Hepatocyte (in vitro differentiated cells): ENCODE data around the gene TTC7B. TPM values are rescaled to one million over a fixed set of nuclear protein-coding genes. Genes with fewer than 3 reads are reported as not detected.

Experiments used
- DNase-seq: peaks from one replicate; pipeline ENCODE4 v3.0.0-alpha.2; 2016; ENCODE audit warnings: low spot score
- H2AFZ ChIP-seq: fragments of 200-600 bp; sonication (generic); 2 replicates; pipeline ENCODE4 v1.6.0; 2016; ENCODE audit warnings: antibody characterized with exemption, mild to moderate bottlenecking
- H3K27ac ChIP-seq: fragments of 200-600 bp; sonication (generic); 2 replicates; pipeline ENCODE4 v1.5.1; 2016; ENCODE audit warnings: mild to moderate bottlenecking
- H3K27me3 ChIP-seq: fragments of 200-600 bp; sonication (generic); 2 replicates; pipeline ENCODE4 v1.6.1; 2016
- H3K36me3 ChIP-seq: fragments of 200-600 bp; sonication (generic); replicated peaks from 2 replicates; pipeline ENCODE4 v1.5.1; 2016; ENCODE audit warnings: low read depth; ENCODE audit not compliant: insufficient read depth
- H3K4me1 ChIP-seq: fragments of 200-600 bp; sonication (generic); 2 replicates; pipeline ENCODE4 v1.5.1; 2016; ENCODE audit warnings: mild to moderate bottlenecking, moderate library complexity; ENCODE audit not compliant: insufficient read depth
- H3K4me2 ChIP-seq: fragments of 200-600 bp; sonication (generic); 2 replicates; pipeline ENCODE4 v1.6.0; 2016
- H3K4me3 ChIP-seq: fragments of 200-600 bp; sonication (generic); 2 replicates; pipeline ENCODE4 v1.5.1; 2016; ENCODE audit warnings: mild to moderate bottlenecking
- H3K79me2 ChIP-seq: fragments of 200-600 bp; sonication (generic); 2 replicates; pipeline ENCODE4 v1.6.0; 2017; ENCODE audit warnings: mild to moderate bottlenecking
- H3K9me2 ChIP-seq: fragments of 200-600 bp; sonication (generic); replicated peaks from 2 replicates; pipeline ENCODE4 v1.6.0; 2017; ENCODE audit warnings: mild to moderate bottlenecking; ENCODE audit not compliant: insufficient read depth
- H3K9me3 ChIP-seq: fragments of 200-600 bp; sonication (generic); 2 replicates; pipeline ENCODE4 v1.5.1; 2016; ENCODE audit warnings: low read depth, mild to moderate bottlenecking
- H4K20me1 ChIP-seq: fragments of 200-600 bp; sonication (generic); 2 replicates; pipeline ENCODE4 v1.6.0; 2016; ENCODE audit warnings: mild to moderate bottlenecking; ENCODE audit not compliant: insufficient read depth, poor library complexity, severe bottlenecking
- EZH2 ChIP-seq: fragments of 200-600 bp; sonication (generic); IDR thresholded peaks from 2 replicates; pipeline ENCODE4 v1.6.1; 2016; ENCODE audit warnings: antibody characterized with exemption, mild to moderate bottlenecking, borderline replicate concordance
- EZH2phosphoT487 ChIP-seq: fragments of 200-600 bp; sonication (generic); IDR thresholded peaks from one replicate; pipeline ENCODE4 v1.6.1; 2018; ENCODE audit warnings: antibody characterized with exemption, mild to moderate bottlenecking, low read depth, moderate library complexity; ENCODE audit not compliant: unreplicated experiment, severe bottlenecking
- WGBS: methylation state at CpG from one replicate; pipeline ENCODE4 v1.1.6; 2016; ENCODE audit warnings: low lambda C conversion rate; ENCODE audit errors: missing lambda C conversion rate; 5-methylcytosine and 5-hydroxymethylcytosine counted together
- polyA plus RNA-seq: library from polyadenylated mRNA; unstranded; fragments of >200 nt; fragmentation: Nextera tagmentation; extraction: Ambion mirVana; gene quantifications from 2 replicates; pipeline ENCODE4 v1.2.1, GENCODE V29; 2016
- total RNA-seq: library from RNA; depleted of rRNA; stranded (reverse); fragments of >200 nt; gene quantifications from 2 replicates; pipeline ENCODE4 v1.2.3, GENCODE V29; 2014
- TF ChIP-seq, protein P1 (sequence below): fragments of 200-600 bp; sonication (generic); IDR thresholded peaks from 2 replicates; pipeline ENCODE4 v1.5.1; 2016; ENCODE audit warnings: antibody characterized with exemption, mild to moderate bottlenecking; ENCODE audit not compliant: poor library complexity

TTC7B gene
- total and polyA plus RNA-seq, 2 experiments from 2014 or later = 10.7 to 25.5 TPM

GRCh38 chr14:90805662-90806540, 10.3 kb downstream of the TTC7B start:
- WGBS = 82% methylated on average over 21 of the region's 21 CpGs
- no peaks in the 10 kb centered on the region for H3K4me1 ChIP-seq

GRCh38 chr14:90805084-90805391, 11.2 kb downstream of the TTC7B start:
- H3K27me3 ChIP-seq = no peaks in the 10 kb centered on the region
- no peaks in the 10 kb centered on the region for H3K36me3 ChIP-seq
- no peaks in the 10 kb centered on the region for H4K20me1 ChIP-seq
- no peak overlapping the region for H2AFZ ChIP-seq
- no peaks in the 10 kb centered on the region for H3K4me1 ChIP-seq
- DNase-seq = no peak
- H3K4me2 ChIP-seq = no peak overlapping the region
- 95% methylated on average over 13 of the region's 13 CpGs for WGBS
- H3K9me3 ChIP-seq = no peaks in the 10 kb centered on the region
- no peak overlapping the region for H3K4me3 ChIP-seq
- TF ChIP-seq EZH2phosphoT487 (no peak), EZH2 (no peak)
- TF ChIP-seq, protein P1, sequence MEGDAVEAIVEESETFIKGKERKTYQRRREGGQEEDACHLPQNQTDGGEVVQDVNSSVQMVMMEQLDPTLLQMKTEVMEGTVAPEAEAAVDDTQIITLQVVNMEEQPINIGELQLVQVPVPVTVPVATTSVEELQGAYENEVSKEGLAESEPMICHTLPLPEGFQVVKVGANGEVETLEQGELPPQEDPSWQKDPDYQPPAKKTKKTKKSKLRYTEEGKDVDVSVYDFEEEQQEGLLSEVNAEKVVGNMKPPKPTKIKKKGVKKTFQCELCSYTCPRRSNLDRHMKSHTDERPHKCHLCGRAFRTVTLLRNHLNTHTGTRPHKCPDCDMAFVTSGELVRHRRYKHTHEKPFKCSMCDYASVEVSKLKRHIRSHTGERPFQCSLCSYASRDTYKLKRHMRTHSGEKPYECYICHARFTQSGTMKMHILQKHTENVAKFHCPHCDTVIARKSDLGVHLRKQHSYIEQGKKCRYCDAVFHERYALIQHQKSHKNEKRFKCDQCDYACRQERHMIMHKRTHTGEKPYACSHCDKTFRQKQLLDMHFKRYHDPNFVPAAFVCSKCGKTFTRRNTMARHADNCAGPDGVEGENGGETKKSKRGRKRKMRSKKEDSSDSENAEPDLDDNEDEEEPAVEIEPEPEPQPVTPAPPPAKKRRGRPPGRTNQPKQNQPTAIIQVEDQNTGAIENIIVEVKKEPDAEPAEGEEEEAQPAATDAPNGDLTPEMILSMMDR = no peak
- H3K9me2 ChIP-seq = no peaks in the 10 kb centered on the region
- no peak overlapping the region for H3K27ac ChIP-seq
- no peaks in the 10 kb centered on the region for H3K79me2 ChIP-seq

More at GRCh38 chr14:90805662-90806540, 10.3 kb downstream of the TTC7B start:
- Histone ChIP-seq H3K4me2 (no peak overlapping the region), H4K20me1 (no peaks in the 10 kb centered on the region), H3K4me3 (no peak overlapping the region), H3K27ac (no peak overlapping the region), H3K9me3 (no peaks in the 10 kb centered on the region), H3K36me3 (no peaks in the 10 kb centered on the region), H2AFZ (no peak overlapping the region), H3K79me2 (no peaks in the 10 kb centered on the region), H3K27me3 (no peaks in the 10 kb centered on the region), H3K9me2 (no peaks in the 10 kb centered on the region)
- DNase-seq = no peak
- TF ChIP-seq EZH2 = no peak
- TF ChIP-seq, protein P1 = no peak
- TF ChIP-seq EZH2phosphoT487 = no peak

- TF ChIP-seq, protein P1 = no peak
- TF ChIP-seq EZH2 (no peak), EZH2phosphoT487 (no peak)
- H2AFZ ChIP-seq = no peak overlapping the region
- no peaks in the 10 kb centered on the region for H3K36me3 ChIP-seq
- H3K4me1 ChIP-seq = no peaks in the 10 kb centered on the region
- H3K9me3 ChIP-seq = no peaks in the 10 kb centered on the region
- WGBS = 91% methylated on average over 15 of the region's 18 CpGs
- no peaks in the 10 kb centered on the region for H4K20me1 ChIP-seq
- H3K79me2 ChIP-seq = no peaks in the 10 kb centered on the region
- H3K27me3 ChIP-seq = no peaks in the 10 kb centered on the region
- no peaks in the 10 kb centered on the region for H3K9me2 ChIP-seq
- no peak overlapping the region for H3K4me3 ChIP-seq
- DNase-seq = no peak
- H3K27ac ChIP-seq = no peak overlapping the region
- no peak overlapping the region for H3K4me2 ChIP-seq
These were observed 11.7 kb downstream of the TTC7B start for GRCh38 chr14:90804292-90805083.
